Urinary bladder (tissue), 4 donors: ENCODE measurements around the gene AFAP1. TPM values are rescaled to one million over a fixed set of nuclear protein-coding genes. Genes with fewer than 3 reads are reported as not detected.

Experiments used
- DNase-seq: peaks from one replicate; pipeline ENCODE4 v3.0.0-alpha.2; 2015; ENCODE audit errors: extremely low spot score
- H3K27ac ChIP-seq: one replicate; pipeline ENCODE4 v1.5.1; 2013; ENCODE audit warnings: low read depth, mild to moderate bottlenecking, moderate library complexity
- H3K36me3 ChIP-seq: one replicate; pipeline ENCODE4 v1.6.1; 2013; ENCODE audit warnings: mild to moderate bottlenecking, moderate library complexity; ENCODE audit not compliant: insufficient read depth
- H3K4me1 ChIP-seq: one replicate; pipeline ENCODE4 v1.6.1; 2013; ENCODE audit warnings: mild to moderate bottlenecking, moderate library complexity; ENCODE audit not compliant: insufficient read depth
- H3K4me3 ChIP-seq: one replicate; pipeline ENCODE4 v1.5.1; 2013; ENCODE audit warnings: low read depth, low read length
- WGBS: extraction: QIAGEN DNeasy Blood & Tissue Kit; methylation state at CpG from one replicate; pipeline ENCODE4 v1.1.7; 2013; 5-methylcytosine and 5-hydroxymethylcytosine counted together
- polyA plus RNA-seq: library from polyadenylated mRNA; stranded (reverse); fragments of 200-250 nt; gene quantifications from one replicate; pipeline ENCODE4 v1.2.3, GENCODE V29; 2013
- total RNA-seq: library from RNA; depleted of rRNA; stranded (reverse); fragments of >200 nt; gene quantifications from one replicate; pipeline ENCODE4 v1.2.3, GENCODE V29; 2014
- donor health status: healthy with polysubstance abuse.
- donor health status: healthy.

The AFAP1 gene
- total and polyA plus RNA-seq, 2 donors = 27.8 to 41.8 TPM

GRCh38 chr4:7753931-7754465, 185.7 kb downstream of the AFAP1 start:
- H3K4me1 ChIP-seq = no peaks in the 10 kb centered on the region
- no peak overlapping the region for H3K27ac ChIP-seq
- H3K36me3 ChIP-seq = no peaks in the 10 kb centered on the region
- no peak overlapping the region for H3K4me3 ChIP-seq
- WGBS = 70% methylated on average over 15 of the region's 15 CpGs
- DNase-seq = no peak

GRCh38 chr4:7753271-7753670, 186.4 kb downstream of the AFAP1 start:
- H3K36me3 ChIP-seq = no peaks in the 10 kb centered on the region
- 91% methylated on average over 15 of the region's 15 CpGs for WGBS
- H3K4me1 ChIP-seq = no peaks in the 10 kb centered on the region
- no peak for DNase-seq
- H3K27ac ChIP-seq = no peak overlapping the region
- no peak overlapping the region for H3K4me3 ChIP-seq

GRCh38 chr4:7752649-7753048, 187.0 kb downstream of the AFAP1 start:
- WGBS = 95% methylated on average over 6 of the region's 6 CpGs
- Histone ChIP-seq H3K36me3 (no peaks in the 10 kb centered on the region), H3K4me1 (no peaks in the 10 kb centered on the region), H3K27ac (no peak overlapping the region), H3K4me3 (no peak overlapping the region)
- DNase-seq = no peak

- no peak overlapping the region for H3K27ac ChIP-seq
- no peak for DNase-seq
- no peaks in the 10 kb centered on the region for H3K4me1 ChIP-seq
- H3K36me3 ChIP-seq = no peaks in the 10 kb centered on the region
- no peak overlapping the region for H3K4me3 ChIP-seq
Measured at GRCh38 chr4:7750972-7751371, 188.7 kb downstream of the AFAP1 start.

DNA sequence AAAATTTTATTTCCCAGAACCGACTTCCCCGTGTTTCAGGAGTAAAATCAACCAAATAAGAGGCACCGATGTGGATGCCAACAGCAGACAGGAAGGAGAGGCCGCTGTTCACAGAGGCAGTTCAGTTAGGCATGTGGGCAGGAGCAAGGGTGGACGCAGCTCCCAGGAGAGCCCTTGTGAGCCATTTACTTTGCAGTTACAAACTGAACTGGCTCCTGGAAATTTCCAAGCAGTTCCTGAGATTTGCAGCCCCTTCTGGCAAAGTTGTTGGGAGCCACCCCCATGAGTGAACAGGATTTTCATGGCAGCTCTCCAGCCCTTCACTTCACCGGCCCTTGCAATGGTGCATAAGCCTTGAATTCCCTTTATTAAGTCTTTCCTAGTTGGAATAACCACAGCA, 189.1 kb downstream of the AFAP1 start:
- Histone ChIP-seq H3K27ac (no peak overlapping the region), H3K4me1 (no peaks in the 10 kb centered on the region), H3K36me3 (no peaks in the 10 kb centered on the region), H3K4me3 (no peak overlapping the region)
- WGBS = 60% methylated on average over 6 of the region's 6 CpGs
- DNase-seq = no peak

DNA sequence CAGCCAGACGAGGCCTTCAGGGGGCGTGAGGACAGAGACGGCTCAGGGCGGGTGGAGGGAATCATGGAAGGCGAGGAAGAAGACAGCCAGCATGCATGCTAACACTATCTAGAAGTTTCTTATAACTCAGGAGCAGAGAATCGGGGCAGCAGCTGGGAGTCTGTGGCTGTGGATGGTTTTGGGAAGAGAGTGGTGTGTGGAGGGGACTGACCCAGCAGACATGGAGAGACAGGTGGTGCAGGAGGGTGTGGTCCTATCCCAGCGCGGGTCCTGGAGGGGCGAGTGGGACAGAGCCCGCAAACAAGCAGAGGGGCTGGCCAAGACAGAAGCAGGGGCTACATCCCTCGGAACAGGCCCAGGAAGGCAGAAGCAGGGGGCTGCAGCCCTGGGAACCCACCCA, 192.1 kb downstream of the AFAP1 start:
- Histone ChIP-seq H3K36me3 (no peaks in the 10 kb centered on the region), H3K27ac (no peak overlapping the region), H3K4me3 (no peak overlapping the region), H3K4me1 (no peaks in the 10 kb centered on the region)
- DNase-seq = no peak
- WGBS = 88% methylated on average over 11 of the region's 11 CpGs

- H3K36me3 ChIP-seq = no peaks in the 10 kb centered on the region
- H3K4me3 ChIP-seq = no peak overlapping the region
- no peak overlapping the region for H3K27ac ChIP-seq
- WGBS = 91% methylated on average over 7 of the region's 7 CpGs
- DNase-seq = no peak
- H3K4me1 ChIP-seq = no peaks in the 10 kb centered on the region
Measured at GRCh38 chr4:7747062-7747385, 192.6 kb downstream of the AFAP1 start.

DNA sequence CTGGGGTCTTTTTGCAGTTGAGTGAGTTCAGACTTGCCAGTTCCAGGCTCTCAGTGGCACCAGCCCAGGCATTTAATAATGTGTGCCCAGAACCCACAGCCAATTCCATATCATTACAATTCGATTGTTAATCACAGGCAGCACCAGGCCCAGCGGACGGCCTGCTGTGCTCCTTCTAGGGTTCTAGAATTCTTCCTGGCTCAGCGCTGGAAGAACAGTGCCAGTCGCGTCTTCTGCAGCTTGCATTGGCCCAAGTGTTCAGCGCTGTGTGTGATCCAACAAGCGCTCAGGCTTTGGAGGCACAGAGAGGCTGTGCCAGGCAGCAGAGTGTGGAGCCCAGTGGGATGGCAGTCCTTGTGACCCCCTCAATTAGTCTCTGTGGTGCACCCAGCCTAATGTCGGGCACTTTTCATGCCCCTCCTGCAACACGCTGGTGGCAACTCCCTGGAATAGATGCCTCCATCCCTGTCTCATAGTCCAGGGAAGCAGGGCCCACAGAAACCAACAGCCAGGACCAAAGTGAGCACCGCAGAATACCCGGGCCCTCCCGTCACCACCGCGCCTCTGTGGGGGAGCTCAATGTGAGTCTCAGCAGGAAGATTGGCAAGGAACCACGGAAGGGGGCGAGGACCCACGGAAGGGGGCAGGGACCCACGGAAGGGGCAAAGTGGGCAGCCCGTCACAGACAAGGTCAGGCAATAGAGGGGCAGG, 193.2 kb downstream of the AFAP1 start:
- no peak for DNase-seq
- 94% methylated on average over 20 of the region's 20 CpGs for WGBS

DNA sequence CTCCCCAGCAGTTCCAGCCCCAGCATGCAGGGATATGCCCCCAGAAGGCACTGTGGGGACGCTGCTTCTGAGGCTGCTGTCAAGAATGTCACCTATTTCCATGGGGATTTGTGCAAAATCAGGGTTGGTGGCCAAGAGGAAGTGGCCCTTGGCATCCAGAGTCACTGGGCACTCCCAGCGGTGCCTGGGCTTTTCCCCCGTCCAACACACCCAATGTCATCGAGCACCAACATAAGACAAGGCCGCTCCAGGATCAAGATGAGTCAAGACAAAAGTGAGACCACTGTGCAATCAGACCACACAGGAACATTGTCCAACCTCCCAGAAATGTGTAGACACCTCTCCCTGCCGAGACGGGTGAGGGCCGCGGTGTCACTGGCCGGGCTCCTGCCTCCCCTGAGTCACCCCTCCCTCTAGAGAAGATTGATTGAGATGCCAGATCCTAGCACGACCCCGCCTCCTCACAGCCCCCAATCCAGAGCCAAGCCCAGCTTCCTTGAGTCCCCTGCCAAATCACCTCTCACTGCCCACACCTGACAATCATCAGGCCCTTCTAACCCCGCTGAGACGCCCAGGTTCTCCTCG, 194.3 kb downstream of the AFAP1 start:
- Histone ChIP-seq H3K27ac (no peak overlapping the region), H3K36me3 (no peaks in the 10 kb centered on the region), H3K4me3 (no peak overlapping the region), H3K4me1 (no peaks in the 10 kb centered on the region)
- WGBS = 87% methylated on average over 15 of the region's 15 CpGs
- no peak for DNase-seq

More for the DNA sequence above, 193.2 kb downstream of the AFAP1 start:
- no peak overlapping the region for H3K27ac ChIP-seq
- H3K36me3 ChIP-seq = no peaks in the 10 kb centered on the region
- H3K4me3 ChIP-seq = no peak overlapping the region
- H3K4me1 ChIP-seq = no peaks in the 10 kb centered on the region

- Histone ChIP-seq H3K4me3 (no peak overlapping the region), H3K27ac (no peak overlapping the region), H3K36me3 (no peaks in the 10 kb centered on the region), H3K4me1 (no peaks in the 10 kb centered on the region)
- WGBS = 84% methylated on average over 16 of the region's 16 CpGs
- no peak for DNase-seq
Measured at GRCh38 chr4:7744142-7744804, 195.4 kb downstream of the AFAP1 start.

- no peak for DNase-seq
- no peaks in the 10 kb centered on the region for H3K4me1 ChIP-seq
- no peaks in the 10 kb centered on the region for H3K36me3 ChIP-seq
- H3K27ac ChIP-seq = no peak overlapping the region
- WGBS = 89% methylated on average over 8 of the region's 8 CpGs
- H3K4me3 ChIP-seq = no peak overlapping the region
Measured at GRCh38 chr4:7742807-7743280, 196.8 kb downstream of the AFAP1 start.

DNA sequence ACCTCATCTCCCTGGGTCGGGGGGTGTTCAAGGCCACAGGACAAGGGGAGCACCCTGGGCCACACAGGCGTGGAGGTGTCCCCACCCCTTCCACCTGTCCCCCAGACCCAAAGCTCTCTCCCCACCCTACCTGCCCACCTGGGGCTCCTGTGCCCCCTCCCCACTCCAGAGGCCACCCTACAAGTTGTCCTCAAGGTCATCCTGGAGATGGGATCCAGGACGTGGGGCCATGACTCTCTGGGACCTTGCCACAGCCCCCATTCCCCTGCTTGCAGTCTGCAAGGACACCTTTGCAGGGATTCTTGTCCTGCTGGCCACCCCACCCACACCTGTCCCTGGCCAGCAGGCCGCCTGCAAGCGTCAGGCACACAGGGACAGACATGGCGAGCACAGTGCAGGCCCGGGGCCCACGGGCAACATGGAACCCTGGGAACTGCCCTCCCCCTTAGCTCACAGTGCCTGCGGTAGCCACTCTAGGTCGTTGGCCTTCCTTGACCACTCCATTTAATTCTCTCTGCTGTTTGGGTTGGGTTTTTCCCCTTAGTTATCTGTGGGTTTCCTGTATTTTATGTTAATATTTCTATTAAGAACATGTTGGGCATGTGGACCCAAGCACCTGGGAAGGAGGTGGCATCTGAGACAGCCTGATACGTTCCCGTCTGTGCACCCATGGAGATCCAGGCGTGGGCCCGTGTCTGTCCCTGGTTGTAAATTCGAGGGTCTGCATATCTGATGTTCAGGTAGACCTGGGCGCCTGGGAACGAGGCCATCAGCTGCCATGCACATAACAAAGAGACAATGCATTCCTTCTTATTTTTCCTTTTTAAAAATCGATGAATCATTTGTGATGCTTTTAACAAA, 197.5 kb downstream of the AFAP1 start:
- Histone ChIP-seq H3K4me3 (no peak overlapping the region), H3K27ac (no peak overlapping the region), H3K4me1 (no peaks in the 10 kb centered on the region), H3K36me3 (no peaks in the 10 kb centered on the region)
- DNase-seq = no peak
- WGBS = 96% methylated on average over 18 of the region's 18 CpGs

DNA sequence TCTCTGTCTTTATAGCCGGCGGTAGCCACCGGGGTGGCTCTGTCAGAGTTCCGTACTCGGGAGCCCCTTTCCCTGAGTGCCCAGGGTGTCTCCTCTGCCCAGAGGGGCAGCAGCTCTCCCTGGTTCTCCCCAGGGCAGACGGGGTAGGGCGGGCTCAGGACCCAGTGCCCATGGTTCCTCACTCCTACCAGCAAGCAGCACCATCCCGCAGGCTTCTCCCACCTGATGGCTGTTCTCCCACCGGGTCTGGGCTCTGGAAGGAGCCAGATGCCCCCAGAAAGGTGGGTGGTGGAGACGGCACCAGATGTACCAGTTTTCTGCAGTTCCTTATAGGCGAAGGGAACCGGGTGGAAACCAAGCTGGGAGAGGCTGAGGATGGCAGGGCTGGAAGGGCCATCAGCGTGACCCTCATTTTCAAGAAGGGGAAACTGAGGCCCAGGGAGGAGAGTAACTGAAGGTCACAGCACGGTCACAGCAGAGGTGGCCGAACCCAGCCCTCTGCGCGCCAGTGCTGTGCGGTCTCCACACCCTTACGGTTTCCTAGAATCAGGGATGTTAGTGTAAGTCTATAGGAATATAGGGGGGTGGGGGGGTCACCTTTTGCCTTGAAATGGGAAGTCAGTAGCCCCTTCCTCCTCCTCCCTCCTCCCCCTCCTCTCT, 198.7 kb downstream of the AFAP1 start:
- no peak for DNase-seq
- H3K27ac ChIP-seq = no peak overlapping the region
- H3K4me1 ChIP-seq = no peaks in the 10 kb centered on the region
- no peaks in the 10 kb centered on the region for H3K36me3 ChIP-seq
- 94% methylated on average over 19 of the region's 19 CpGs for WGBS
- no peak overlapping the region for H3K4me3 ChIP-seq
